ENCODE data around the gene C17orf107. TPM values are rescaled to one million over a fixed set of nuclear protein-coding genes. Genes with fewer than 3 reads are reported as not detected.

The C17orf107 gene
- polyA plus RNA-seq (0.45 and 2.1 TPM in 2 replicates), polyA minus RNA-seq (1.7 and 3.4 TPM in 2 replicates)

DNA sequence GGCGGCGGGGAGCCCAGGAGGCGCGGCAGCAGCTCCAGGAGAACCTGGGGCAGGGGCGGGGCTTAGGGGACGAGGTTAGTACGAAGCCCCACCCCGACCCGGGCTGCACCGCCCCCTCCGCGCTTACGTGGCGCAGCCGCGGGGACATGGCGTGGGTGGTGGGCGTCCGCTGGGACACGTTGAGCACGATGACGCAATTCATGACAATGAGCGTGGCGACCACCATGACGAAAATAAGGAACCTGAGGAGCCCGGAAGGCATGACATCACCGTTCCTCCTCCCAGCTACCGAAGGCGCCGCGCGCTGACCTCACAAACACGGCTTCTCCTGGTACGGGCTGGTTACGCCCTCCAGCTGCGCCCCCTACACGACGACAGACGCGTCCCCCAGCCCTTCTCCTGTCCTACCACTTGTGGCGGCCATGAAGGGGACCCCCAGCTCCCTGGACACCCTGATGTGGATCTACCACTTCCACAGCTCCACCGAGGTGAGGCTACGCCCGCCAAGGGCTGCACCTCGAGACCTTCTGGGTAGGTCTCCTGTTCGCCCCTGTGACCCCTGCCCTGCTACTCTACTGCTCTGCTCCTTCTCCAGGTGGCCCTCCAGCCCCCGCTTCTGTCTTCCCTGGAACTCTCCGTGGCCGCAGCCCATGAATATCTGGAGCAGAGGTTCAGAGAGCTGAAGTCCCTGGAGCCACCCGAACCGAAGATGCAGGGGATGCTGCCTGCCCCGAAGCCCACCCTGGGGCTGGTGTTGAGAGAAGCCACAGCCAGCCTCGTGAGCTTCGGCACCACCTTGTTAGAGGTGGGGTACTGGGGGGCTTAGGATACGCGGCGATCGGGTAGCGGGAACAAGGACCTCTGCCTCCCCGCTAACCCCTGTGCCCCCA is at the start of gene C17orf107:
C17orf107 (plus strand) TSS at position 196 of the 890 bp plus-strand sequence; CDS start at position 423, 227 bp downstream.
- TF ChIP-seq EZH2 (IDR thresholded peaks at IDR 0.05; ENCODE audit: borderline replicate concordance, insufficient read depth, low read length, poor library complexity, severe bottlenecking) (no peak), EP300 (conservative IDR thresholded peaks at IDR 0.05; ENCODE audit: poor library complexity, severe bottlenecking) (no peak), POLR2AphosphoS5 (IDR thresholded peaks at IDR 0.05) (no peak), TAF1 (IDR thresholded peaks at IDR 0.05; ENCODE audit: low read depth) (no peak), RAD21 (conservative IDR thresholded peaks at IDR 0.05) (no peak), MXI1 (conservative IDR thresholded peaks at IDR 0.05; ENCODE audit: poor library complexity, severe bottlenecking) (no peak), SMC3 (conservative IDR thresholded peaks at IDR 0.05; ENCODE audit: poor library complexity) (no peak)
- TF ChIP-seq, protein P1, sequence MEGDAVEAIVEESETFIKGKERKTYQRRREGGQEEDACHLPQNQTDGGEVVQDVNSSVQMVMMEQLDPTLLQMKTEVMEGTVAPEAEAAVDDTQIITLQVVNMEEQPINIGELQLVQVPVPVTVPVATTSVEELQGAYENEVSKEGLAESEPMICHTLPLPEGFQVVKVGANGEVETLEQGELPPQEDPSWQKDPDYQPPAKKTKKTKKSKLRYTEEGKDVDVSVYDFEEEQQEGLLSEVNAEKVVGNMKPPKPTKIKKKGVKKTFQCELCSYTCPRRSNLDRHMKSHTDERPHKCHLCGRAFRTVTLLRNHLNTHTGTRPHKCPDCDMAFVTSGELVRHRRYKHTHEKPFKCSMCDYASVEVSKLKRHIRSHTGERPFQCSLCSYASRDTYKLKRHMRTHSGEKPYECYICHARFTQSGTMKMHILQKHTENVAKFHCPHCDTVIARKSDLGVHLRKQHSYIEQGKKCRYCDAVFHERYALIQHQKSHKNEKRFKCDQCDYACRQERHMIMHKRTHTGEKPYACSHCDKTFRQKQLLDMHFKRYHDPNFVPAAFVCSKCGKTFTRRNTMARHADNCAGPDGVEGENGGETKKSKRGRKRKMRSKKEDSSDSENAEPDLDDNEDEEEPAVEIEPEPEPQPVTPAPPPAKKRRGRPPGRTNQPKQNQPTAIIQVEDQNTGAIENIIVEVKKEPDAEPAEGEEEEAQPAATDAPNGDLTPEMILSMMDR (IDR thresholded peaks at IDR 0.05; ENCODE audit: poor library complexity, severe bottlenecking) = no peak
- TF ChIP-seq, protein P2, sequence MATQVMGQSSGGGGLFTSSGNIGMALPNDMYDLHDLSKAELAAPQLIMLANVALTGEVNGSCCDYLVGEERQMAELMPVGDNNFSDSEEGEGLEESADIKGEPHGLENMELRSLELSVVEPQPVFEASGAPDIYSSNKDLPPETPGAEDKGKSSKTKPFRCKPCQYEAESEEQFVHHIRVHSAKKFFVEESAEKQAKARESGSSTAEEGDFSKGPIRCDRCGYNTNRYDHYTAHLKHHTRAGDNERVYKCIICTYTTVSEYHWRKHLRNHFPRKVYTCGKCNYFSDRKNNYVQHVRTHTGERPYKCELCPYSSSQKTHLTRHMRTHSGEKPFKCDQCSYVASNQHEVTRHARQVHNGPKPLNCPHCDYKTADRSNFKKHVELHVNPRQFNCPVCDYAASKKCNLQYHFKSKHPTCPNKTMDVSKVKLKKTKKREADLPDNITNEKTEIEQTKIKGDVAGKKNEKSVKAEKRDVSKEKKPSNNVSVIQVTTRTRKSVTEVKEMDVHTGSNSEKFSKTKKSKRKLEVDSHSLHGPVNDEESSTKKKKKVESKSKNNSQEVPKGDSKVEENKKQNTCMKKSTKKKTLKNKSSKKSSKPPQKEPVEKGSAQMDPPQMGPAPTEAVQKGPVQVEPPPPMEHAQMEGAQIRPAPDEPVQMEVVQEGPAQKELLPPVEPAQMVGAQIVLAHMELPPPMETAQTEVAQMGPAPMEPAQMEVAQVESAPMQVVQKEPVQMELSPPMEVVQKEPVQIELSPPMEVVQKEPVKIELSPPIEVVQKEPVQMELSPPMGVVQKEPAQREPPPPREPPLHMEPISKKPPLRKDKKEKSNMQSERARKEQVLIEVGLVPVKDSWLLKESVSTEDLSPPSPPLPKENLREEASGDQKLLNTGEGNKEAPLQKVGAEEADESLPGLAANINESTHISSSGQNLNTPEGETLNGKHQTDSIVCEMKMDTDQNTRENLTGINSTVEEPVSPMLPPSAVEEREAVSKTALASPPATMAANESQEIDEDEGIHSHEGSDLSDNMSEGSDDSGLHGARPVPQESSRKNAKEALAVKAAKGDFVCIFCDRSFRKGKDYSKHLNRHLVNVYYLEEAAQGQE (IDR thresholded peaks at IDR 0.05; ENCODE audit: borderline replicate concordance) = no peak
- Histone ChIP-seq H4K20me1 (ENCODE audit: insufficient read depth) (no peaks in the 10 kb centered on the region), H3K4me2 (ENCODE audit: low read length) (no peak within 1 kb of the TSS), H3K4me3 (ENCODE audit: low read length) (no peak within 1 kb of the TSS), H3K36me3 (ENCODE audit: insufficient read depth, low read length) (no peaks in the 10 kb centered on the region), H3K79me2 (replicated peaks; ENCODE audit: insufficient read depth, low read length) (no peaks in the 10 kb centered on the region), H3K27me3 (ENCODE audit: insufficient read depth, low read depth, low read length) (no peaks in the 10 kb centered on the region), H2AFZ (ENCODE audit: low read depth, low read length) (no peak within 1 kb of the TSS), H3K9ac (ENCODE audit: low read length) (no peak within 1 kb of the TSS), H3K9me2 (ENCODE audit: insufficient read depth, low read length) (no peaks in the 10 kb centered on the region), H3K9me3 (ENCODE audit: low read length) (no peaks in the 10 kb centered on the region), H3K27ac (ENCODE audit: low read length) (no peak within 1 kb of the TSS), H3F3A (ENCODE audit: insufficient read depth, low read length, poor library complexity, severe bottlenecking) (no peaks in the 10 kb centered on the region)

DNA sequence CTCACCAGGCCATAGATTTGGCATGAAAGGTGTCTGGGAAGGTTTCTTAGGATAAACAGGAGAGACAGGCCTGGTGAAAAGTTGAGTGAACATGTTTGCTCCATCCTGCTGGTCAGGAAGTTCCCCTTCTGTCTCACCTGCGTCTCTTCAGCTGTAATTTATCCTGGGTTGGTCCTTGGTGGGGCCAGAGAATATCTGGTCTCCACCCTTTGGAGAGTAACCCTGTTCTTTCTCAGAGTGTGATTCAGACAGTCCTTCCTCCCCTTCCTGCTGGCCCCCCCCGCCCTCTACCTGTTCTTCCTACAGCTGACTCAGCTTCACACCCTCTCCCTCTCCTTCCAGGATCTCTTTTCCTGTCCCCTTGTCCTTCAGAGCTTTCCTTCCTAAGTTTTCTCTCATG is 49.1 kb upstream of the C17orf107 start:
- no peak overlapping the region for H3K27ac ChIP-seq (ENCODE audit: low read length)
- H3K9me2 ChIP-seq (ENCODE audit: insufficient read depth, low read length) = no peaks in the 10 kb centered on the region
- H2AFZ ChIP-seq (ENCODE audit: low read depth, low read length) = no peak overlapping the region
- H4K20me1 ChIP-seq (ENCODE audit: insufficient read depth) = no peaks in the 10 kb centered on the region
- no peaks in the 10 kb centered on the region for H3F3A ChIP-seq (ENCODE audit: insufficient read depth, low read length, poor library complexity, severe bottlenecking)
- peaks cover 6% of the 10 kb centered on the region for H3K79me2 ChIP-seq (replicated peaks; ENCODE audit: insufficient read depth, low read length)
- no peaks in the 10 kb centered on the region for H3K9me3 ChIP-seq (ENCODE audit: low read length)
- TF ChIP-seq EZH2 (IDR thresholded peaks at IDR 0.05; ENCODE audit: borderline replicate concordance, insufficient read depth, low read length, poor library complexity, severe bottlenecking) (no peak), POLR2AphosphoS5 (IDR thresholded peaks at IDR 0.05) (no peak), EP300 (conservative IDR thresholded peaks at IDR 0.05; ENCODE audit: poor library complexity, severe bottlenecking) (no peak), RAD21 (conservative IDR thresholded peaks at IDR 0.05) (no peak), MXI1 (conservative IDR thresholded peaks at IDR 0.05; ENCODE audit: poor library complexity, severe bottlenecking) (no peak), SMC3 (conservative IDR thresholded peaks at IDR 0.05; ENCODE audit: poor library complexity) (no peak), TAF1 (IDR thresholded peaks at IDR 0.05; ENCODE audit: low read depth) (no peak)
- TF ChIP-seq, protein P1 (IDR thresholded peaks at IDR 0.05; ENCODE audit: poor library complexity, severe bottlenecking) = no peak
- TF ChIP-seq, protein P2 (IDR thresholded peaks at IDR 0.05; ENCODE audit: borderline replicate concordance) = no peak
- no peaks in the 10 kb centered on the region for H3K27me3 ChIP-seq (ENCODE audit: insufficient read depth, low read depth, low read length)
- no peak overlapping the region for H3K9ac ChIP-seq (ENCODE audit: low read length)
- no peak overlapping the region for H3K4me2 ChIP-seq (ENCODE audit: low read length)
- no peaks in the 10 kb centered on the region for H3K36me3 ChIP-seq (ENCODE audit: insufficient read depth, low read length)
- H3K4me3 ChIP-seq (ENCODE audit: low read length) = no peak overlapping the region

Data from neural cell (in vitro differentiated cells).